Measurements from ENCODE around the gene CNGA4.

DNA sequence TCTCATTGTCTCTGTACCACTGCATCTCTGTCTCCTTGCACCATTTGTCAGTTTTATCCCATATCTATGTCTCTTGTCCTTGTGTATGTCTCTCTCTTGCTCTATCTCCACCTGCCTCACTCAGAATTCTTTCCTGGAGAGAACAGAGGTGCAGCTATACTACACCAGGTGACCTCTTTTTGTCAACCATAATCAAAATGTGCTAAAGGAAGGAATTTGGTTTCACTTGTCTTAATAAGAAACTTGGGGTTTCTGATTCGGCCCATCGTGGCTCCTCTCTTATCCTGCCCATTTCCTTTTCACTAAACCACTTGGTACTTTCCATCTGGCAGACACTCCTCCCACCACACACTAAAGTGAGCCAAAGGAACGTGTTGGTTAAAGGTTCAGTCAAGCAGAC lies 35.6 kb upstream of the CNGA4 start:
- TF ChIP-seq, protein P1, sequence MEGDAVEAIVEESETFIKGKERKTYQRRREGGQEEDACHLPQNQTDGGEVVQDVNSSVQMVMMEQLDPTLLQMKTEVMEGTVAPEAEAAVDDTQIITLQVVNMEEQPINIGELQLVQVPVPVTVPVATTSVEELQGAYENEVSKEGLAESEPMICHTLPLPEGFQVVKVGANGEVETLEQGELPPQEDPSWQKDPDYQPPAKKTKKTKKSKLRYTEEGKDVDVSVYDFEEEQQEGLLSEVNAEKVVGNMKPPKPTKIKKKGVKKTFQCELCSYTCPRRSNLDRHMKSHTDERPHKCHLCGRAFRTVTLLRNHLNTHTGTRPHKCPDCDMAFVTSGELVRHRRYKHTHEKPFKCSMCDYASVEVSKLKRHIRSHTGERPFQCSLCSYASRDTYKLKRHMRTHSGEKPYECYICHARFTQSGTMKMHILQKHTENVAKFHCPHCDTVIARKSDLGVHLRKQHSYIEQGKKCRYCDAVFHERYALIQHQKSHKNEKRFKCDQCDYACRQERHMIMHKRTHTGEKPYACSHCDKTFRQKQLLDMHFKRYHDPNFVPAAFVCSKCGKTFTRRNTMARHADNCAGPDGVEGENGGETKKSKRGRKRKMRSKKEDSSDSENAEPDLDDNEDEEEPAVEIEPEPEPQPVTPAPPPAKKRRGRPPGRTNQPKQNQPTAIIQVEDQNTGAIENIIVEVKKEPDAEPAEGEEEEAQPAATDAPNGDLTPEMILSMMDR (IDR thresholded peaks at IDR 0.05) = no peak
- TF ChIP-seq POLR2A (IDR thresholded peaks at IDR 0.05) = no peak

Measured in Peyer's patch (tissue), 4 donors.